Neural cell (in vitro differentiated cells): ENCODE measurements around the gene STT3B. TPM values are rescaled to one million over a fixed set of nuclear protein-coding genes. Genes with fewer than 3 reads are reported as not detected.

Experiments
- H2AFZ ChIP-seq: fragments of 200-600, 300-800 bp; sonication (generic), shearing (Covaris generic); 2 replicates; pipeline ENCODE4 v1.6.0; 2014; ENCODE audit warnings: low read depth, mild to moderate bottlenecking, antibody characterized with exemption, low read length, moderate library complexity
- H3F3A ChIP-seq: fragments of 200-600 bp; shearing (Covaris generic); 2 replicates; pipeline ENCODE4 v1.6.1; 2016; ENCODE audit warnings: mild to moderate bottlenecking, moderate library complexity, mixed read lengths, antibody characterized with exemption, low read length; ENCODE audit not compliant: insufficient read depth, poor library complexity, severe bottlenecking
- H3K27ac ChIP-seq: fragments of 200-600, 300-800 bp; sonication (generic), shearing (Covaris generic); 2 replicates; pipeline ENCODE4 v1.5.1; 2014; ENCODE audit warnings: mild to moderate bottlenecking, low read length, moderate library complexity
- H3K27me3 ChIP-seq: fragments of 300-800, 200-600 bp; sonication (generic), shearing (Covaris generic); 2 replicates; pipeline ENCODE4 v1.6.0; 2014; ENCODE audit warnings: mild to moderate bottlenecking, low read depth, low read length, moderate library complexity; ENCODE audit not compliant: insufficient read depth
- H3K36me3 ChIP-seq: fragments of 300-800, 200-600 bp; sonication (generic), shearing (Covaris generic); 2 replicates; pipeline ENCODE4 v1.5.1; 2014; ENCODE audit warnings: mild to moderate bottlenecking, antibody characterized with exemption, low read length, moderate library complexity; ENCODE audit not compliant: insufficient read depth
- H3K4me2 ChIP-seq: fragments of 300-800, 200-600 bp; sonication (generic), shearing (Covaris generic); 2 replicates; pipeline ENCODE4 v1.6.0; 2014; ENCODE audit warnings: mild to moderate bottlenecking, low read length
- H3K4me3 ChIP-seq: fragments of 300-800, 200-600 bp; sonication (generic), shearing (Covaris generic); 2 replicates; pipeline ENCODE4 v1.5.1; 2014; ENCODE audit warnings: mild to moderate bottlenecking, low read length, moderate library complexity
- H3K79me2 ChIP-seq: fragments of 200-600 bp; shearing (Covaris generic); replicated peaks from 2 replicates; pipeline ENCODE4 v1.6.0; 2014; ENCODE audit warnings: mild to moderate bottlenecking, low read length, moderate library complexity; ENCODE audit not compliant: insufficient read depth
- H3K9ac ChIP-seq: fragments of 300-800, 200-600 bp; sonication (generic), shearing (Covaris generic); 2 replicates; pipeline ENCODE4 v1.6.1; 2016; ENCODE audit warnings: mild to moderate bottlenecking, low read length, mixed read lengths
- H3K9me2 ChIP-seq: fragments of 200-600 bp; shearing (Covaris generic); 2 replicates; pipeline ENCODE4 v1.6.1; 2016; ENCODE audit warnings: mild to moderate bottlenecking, low read length, mixed read lengths; ENCODE audit not compliant: insufficient read depth
- H3K9me3 ChIP-seq: fragments of 200-600, 300-800 bp; sonication (generic), shearing (Covaris generic); 2 replicates; pipeline ENCODE4 v1.6.1; 2016; ENCODE audit warnings: mild to moderate bottlenecking, mixed run types, low read length, moderate library complexity, mixed read lengths
- H4K20me1 ChIP-seq: fragments of 200-600 bp; shearing (Covaris generic); 2 replicates; pipeline ENCODE4 v1.6.1; 2016; ENCODE audit warnings: mild to moderate bottlenecking, mixed run types; ENCODE audit not compliant: insufficient read depth
- CTCF ChIP-seq: fragments of 450-650 bp; IDR thresholded peaks from 2 replicates; pipeline ENCODE4 v1.5.1; 2014; ENCODE audit warnings: antibody characterized with exemption, mild to moderate bottlenecking, moderate library complexity; ENCODE audit not compliant: poor library complexity, severe bottlenecking
- EP300 ChIP-seq: fragments of 450-650 bp; conservative IDR thresholded peaks from 2 replicates; pipeline ENCODE4 v1.6.1; 2014; ENCODE audit warnings: antibody characterized with exemption, mild to moderate bottlenecking, moderate library complexity; ENCODE audit not compliant: poor library complexity, severe bottlenecking
- EZH2 ChIP-seq: fragments of 200-600, 300-800 bp; shearing (Covaris generic), sonication (generic); IDR thresholded peaks from 2 replicates; pipeline ENCODE4 v1.6.1; 2014; ENCODE audit warnings: antibody characterized with exemption, low read length, borderline replicate concordance, mild to moderate bottlenecking; ENCODE audit not compliant: insufficient read depth, poor library complexity, severe bottlenecking
- MXI1 ChIP-seq: fragments of 450-650 bp; conservative IDR thresholded peaks from 2 replicates; pipeline ENCODE4 v1.6.1; 2014; ENCODE audit warnings: antibody characterized with exemption, mild to moderate bottlenecking; ENCODE audit not compliant: poor library complexity, severe bottlenecking
- POLR2AphosphoS5 ChIP-seq: IDR thresholded peaks from 2 replicates; pipeline ENCODE4 v1.6.1; 2012
- RAD21 ChIP-seq: fragments of 450-650 bp; conservative IDR thresholded peaks from 2 replicates; pipeline ENCODE4 v1.6.1; 2014; ENCODE audit warnings: antibody characterized with exemption, mild to moderate bottlenecking, moderate library complexity
- SMC3 ChIP-seq: fragments of 450-650 bp; conservative IDR thresholded peaks from 2 replicates; pipeline ENCODE4 v1.6.1; 2014; ENCODE audit warnings: antibody characterized with exemption, mild to moderate bottlenecking, moderate library complexity; ENCODE audit not compliant: poor library complexity
- TAF1 ChIP-seq: IDR thresholded peaks from 2 replicates; pipeline ENCODE4 v1.6.1; 2012; ENCODE audit warnings: low read depth
- polyA plus RNA-seq: library from polyadenylated mRNA; depleted of rRNA; stranded (reverse); fragments of >200 nt; gene quantifications from 2 replicates; pipeline ENCODE4 v1.2.3, GENCODE V29; 2014
- TF ChIP-seq, protein P1 (sequence below): IDR thresholded peaks from 2 replicates; pipeline ENCODE4 v1.6.1; 2012; ENCODE audit warnings: borderline replicate concordance

Gene STT3B
- polyA plus RNA-seq, 1 donor from 2014 or later: 100 TPM

DNA sequence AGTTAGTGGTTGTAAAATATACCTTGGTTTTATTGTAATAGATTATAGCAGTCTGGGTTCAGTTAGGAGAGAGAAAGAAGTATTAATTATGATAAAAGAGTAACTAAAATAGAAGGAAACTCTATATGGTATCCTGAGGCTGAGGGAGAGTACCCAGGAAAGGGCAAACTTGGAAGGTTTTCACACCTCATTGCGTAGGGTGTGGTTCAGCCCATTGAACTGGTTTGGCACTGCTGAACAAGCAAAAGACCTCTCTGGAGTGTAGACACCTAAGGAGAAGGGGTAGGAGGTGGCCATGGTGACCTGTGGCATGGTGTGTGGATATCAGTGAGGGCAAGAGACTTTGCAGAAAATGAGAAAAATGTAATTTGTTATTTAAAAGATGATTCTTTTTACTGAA lies 63.5 kb downstream of the STT3B start:
- Histone ChIP-seq H3K27me3 (no peaks in the 10 kb centered on the region), H3K4me3 (no peak overlapping the region), H3K9ac (no peak overlapping the region), H4K20me1 (no peaks in the 10 kb centered on the region), H2AFZ (no peak overlapping the region), H3K4me2 (no peak overlapping the region), H3K9me2 (no peaks in the 10 kb centered on the region), H3K79me2 (peaks cover 4% of the 10 kb centered on the region), H3K27ac (no peak overlapping the region), H3K36me3 (peaks cover 8% of the 10 kb centered on the region), H3F3A (no peaks in the 10 kb centered on the region), H3K9me3 (no peaks in the 10 kb centered on the region)
- TF ChIP-seq CTCF (no peak), TAF1 (no peak), POLR2AphosphoS5 (no peak), SMC3 (no peak), EP300 (no peak), EZH2 (no peak), MXI1 (no peak), RAD21 (no peak)
- TF ChIP-seq, protein P1, sequence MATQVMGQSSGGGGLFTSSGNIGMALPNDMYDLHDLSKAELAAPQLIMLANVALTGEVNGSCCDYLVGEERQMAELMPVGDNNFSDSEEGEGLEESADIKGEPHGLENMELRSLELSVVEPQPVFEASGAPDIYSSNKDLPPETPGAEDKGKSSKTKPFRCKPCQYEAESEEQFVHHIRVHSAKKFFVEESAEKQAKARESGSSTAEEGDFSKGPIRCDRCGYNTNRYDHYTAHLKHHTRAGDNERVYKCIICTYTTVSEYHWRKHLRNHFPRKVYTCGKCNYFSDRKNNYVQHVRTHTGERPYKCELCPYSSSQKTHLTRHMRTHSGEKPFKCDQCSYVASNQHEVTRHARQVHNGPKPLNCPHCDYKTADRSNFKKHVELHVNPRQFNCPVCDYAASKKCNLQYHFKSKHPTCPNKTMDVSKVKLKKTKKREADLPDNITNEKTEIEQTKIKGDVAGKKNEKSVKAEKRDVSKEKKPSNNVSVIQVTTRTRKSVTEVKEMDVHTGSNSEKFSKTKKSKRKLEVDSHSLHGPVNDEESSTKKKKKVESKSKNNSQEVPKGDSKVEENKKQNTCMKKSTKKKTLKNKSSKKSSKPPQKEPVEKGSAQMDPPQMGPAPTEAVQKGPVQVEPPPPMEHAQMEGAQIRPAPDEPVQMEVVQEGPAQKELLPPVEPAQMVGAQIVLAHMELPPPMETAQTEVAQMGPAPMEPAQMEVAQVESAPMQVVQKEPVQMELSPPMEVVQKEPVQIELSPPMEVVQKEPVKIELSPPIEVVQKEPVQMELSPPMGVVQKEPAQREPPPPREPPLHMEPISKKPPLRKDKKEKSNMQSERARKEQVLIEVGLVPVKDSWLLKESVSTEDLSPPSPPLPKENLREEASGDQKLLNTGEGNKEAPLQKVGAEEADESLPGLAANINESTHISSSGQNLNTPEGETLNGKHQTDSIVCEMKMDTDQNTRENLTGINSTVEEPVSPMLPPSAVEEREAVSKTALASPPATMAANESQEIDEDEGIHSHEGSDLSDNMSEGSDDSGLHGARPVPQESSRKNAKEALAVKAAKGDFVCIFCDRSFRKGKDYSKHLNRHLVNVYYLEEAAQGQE: no peak

DNA sequence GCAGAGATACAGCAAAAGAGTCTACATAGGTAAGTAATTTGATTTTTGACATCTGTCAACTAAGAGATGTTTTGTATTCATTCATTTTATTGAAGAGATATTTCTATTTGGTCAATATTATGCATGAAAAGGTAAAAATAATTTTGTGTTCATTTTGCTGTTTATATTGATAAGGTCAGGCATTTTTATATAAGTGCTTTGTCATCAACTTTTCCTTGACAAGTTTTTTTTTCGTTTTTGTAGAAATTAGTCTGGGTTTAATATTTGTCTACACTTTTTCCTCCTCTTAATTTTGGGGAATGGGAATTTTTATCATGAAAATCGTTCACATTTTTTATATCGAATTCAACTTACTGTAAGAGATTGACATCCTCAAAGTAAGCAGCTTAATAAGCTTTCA lies 67.7 kb downstream of the STT3B start:
- H4K20me1 ChIP-seq: no peaks in the 10 kb centered on the region

More for the DNA sequence above, 67.7 kb downstream of the STT3B start:
- H3F3A ChIP-seq: no peaks in the 10 kb centered on the region
- H2AFZ ChIP-seq: no peak overlapping the region
- no peaks in the 10 kb centered on the region for H3K27me3 ChIP-seq
- TF ChIP-seq EP300 (no peak), EZH2 (no peak), SMC3 (no peak), RAD21 (no peak), TAF1 (no peak), MXI1 (no peak), POLR2AphosphoS5 (no peak), CTCF (no peak)
- TF ChIP-seq, protein P1: no peak
- peaks cover 5% of the 10 kb centered on the region for H3K36me3 ChIP-seq
- H3K9me2 ChIP-seq: no peaks in the 10 kb centered on the region
- H3K27ac ChIP-seq: no peak overlapping the region
- no peaks in the 10 kb centered on the region for H3K79me2 ChIP-seq
- no peak overlapping the region for H3K9ac ChIP-seq
- H3K9me3 ChIP-seq: no peaks in the 10 kb centered on the region
- no peak overlapping the region for H3K4me3 ChIP-seq
- H3K4me2 ChIP-seq: no peak overlapping the region
